Measurements from ENCODE around the gene RFC4. TPM values are rescaled to one million over a fixed set of nuclear protein-coding genes. Genes with fewer than 3 reads are reported as not detected.
A peak's percentile ranks its signal among the peaks of the same experiment; 100 is the strongest.

Gene RFC4
- total RNA-seq, 1 experiment from 2014 or later: 33.2 TPM

DNA sequence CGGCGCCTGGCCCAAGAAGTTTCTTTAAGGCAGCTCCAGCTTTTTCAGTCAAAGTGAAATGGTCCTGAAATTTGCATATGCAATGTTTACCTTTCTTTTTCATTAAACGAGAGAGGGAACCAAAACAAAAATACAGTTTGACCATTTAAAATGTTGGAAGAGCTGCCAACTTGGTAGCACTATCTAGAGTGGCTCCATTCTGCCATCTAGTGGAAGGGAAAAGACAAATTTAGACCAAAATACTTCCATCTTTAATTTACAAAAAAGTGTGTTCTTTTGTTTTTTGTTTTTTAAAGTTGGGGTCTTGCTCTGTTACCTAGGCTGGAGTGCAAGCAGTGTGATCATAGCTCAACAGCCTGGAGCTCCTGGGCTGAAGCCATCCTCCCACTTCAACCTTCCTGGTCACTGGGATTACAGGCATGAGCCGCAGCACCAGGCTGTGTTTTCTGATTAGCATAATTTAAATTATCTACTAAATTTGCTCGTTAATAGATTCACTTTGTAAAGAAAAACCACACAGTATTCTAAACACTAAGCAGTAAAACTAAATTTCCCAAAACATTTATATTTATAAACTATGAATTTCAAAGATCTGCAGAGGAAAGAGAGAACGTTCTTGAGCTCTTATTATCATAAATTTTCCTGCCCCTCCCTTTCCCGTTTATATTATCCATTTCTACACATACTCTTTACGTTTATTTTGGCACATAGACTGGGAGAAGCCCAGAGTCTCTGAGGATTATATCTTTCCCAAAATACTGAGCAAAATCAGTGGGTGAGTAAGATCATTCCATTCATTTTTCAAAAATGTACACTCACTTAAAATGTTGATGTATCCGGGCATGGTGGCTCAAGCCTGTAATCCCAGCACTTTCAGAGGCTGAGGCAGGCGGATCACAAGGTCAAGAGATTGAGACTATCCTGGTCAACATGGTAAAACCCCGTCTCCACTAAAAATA lies 15.4 kb upstream of the RFC4 start:
- CTCF ChIA-PET: interaction anchor here (0.5 to 5.9 kb wide), 40 partner anchors 9 to 903 kb away, joined by 3 to 96 read pairs (median 4); partner anchors contain the start of genes AHSG, DNAJB11 and RFC4
- H3K27ac Mint-ChIP-seq (ENCODE audit: low read depth, unreplicated experiment): no peak overlapping the region
- H3K27me3 Mint-ChIP-seq (ENCODE audit: insufficient read depth, unreplicated experiment): no peaks in the 10 kb centered on the region
- peak; percentile 78 for DNase-seq (ENCODE audit: unreplicated experiment)
- intact Hi-C loops (cut with micrococcal nuclease): loop anchor here (1.0 to 5.0 kb wide), 5 partner anchors 37 to 839 kb away; partner anchors contain the start of gene TBCCD1
- no peaks in the 10 kb centered on the region for H3K36me3 Mint-ChIP-seq (ENCODE audit: insufficient read depth, unreplicated experiment)
- H3K9me3 Mint-ChIP-seq (ENCODE audit: unreplicated experiment): no peaks in the 10 kb centered on the region
- TF ChIP-seq, protein P1, sequence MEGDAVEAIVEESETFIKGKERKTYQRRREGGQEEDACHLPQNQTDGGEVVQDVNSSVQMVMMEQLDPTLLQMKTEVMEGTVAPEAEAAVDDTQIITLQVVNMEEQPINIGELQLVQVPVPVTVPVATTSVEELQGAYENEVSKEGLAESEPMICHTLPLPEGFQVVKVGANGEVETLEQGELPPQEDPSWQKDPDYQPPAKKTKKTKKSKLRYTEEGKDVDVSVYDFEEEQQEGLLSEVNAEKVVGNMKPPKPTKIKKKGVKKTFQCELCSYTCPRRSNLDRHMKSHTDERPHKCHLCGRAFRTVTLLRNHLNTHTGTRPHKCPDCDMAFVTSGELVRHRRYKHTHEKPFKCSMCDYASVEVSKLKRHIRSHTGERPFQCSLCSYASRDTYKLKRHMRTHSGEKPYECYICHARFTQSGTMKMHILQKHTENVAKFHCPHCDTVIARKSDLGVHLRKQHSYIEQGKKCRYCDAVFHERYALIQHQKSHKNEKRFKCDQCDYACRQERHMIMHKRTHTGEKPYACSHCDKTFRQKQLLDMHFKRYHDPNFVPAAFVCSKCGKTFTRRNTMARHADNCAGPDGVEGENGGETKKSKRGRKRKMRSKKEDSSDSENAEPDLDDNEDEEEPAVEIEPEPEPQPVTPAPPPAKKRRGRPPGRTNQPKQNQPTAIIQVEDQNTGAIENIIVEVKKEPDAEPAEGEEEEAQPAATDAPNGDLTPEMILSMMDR (IDR thresholded peaks at IDR 0.05; ENCODE audit: unreplicated experiment): peak; percentile 66
- POLR2A ChIA-PET: interaction anchor here (0.6 to 1.9 kb wide), 12 partner anchors 16 to 343 kb away, joined by 3 to 14 read pairs (median 4); partner anchors contain the start of genes DNAJB11, EIF4A2, RFC4 and TBCCD1
- H3K4me3 Mint-ChIP-seq (ENCODE audit: unreplicated experiment): no peak overlapping the region
- H3K4me1 Mint-ChIP-seq (ENCODE audit: insufficient read depth, unreplicated experiment): peaks cover 19% of the 10 kb centered on the region
- BruUV-seq (replicated peaks): no TSS peak

DNA sequence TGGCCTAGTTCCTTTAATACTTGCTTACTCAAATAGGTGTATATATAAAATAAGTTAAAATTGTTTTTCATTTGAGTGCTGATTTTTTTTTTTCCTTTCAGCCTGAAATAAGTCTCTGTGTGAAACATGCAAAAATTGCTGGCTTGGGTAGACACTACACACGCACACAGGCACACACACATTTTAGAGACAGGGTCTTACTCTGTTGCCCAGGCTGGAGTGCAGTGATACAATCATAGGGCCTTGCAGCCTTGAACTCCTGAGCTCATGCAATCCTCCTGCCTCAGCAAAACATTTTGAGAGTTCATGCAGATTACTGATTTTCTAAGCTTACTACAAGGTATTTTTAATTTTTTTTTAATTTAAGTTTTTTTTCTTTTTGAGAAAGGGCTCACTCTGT lies 12.7 kb upstream of the RFC4 start:
- no TSS peak for BruUV-seq (replicated peaks)
- intact Hi-C loops (cut with micrococcal nuclease): no loop called here
- Mint-ChIP-seq H3K4me1 (ENCODE audit: insufficient read depth, unreplicated experiment) (peaks cover 8% of the 10 kb centered on the region), H3K27me3 (ENCODE audit: insufficient read depth, unreplicated experiment) (no peaks in the 10 kb centered on the region), H3K9me3 (ENCODE audit: unreplicated experiment) (no peaks in the 10 kb centered on the region), H3K4me3 (ENCODE audit: unreplicated experiment) (no peak overlapping the region), H3K27ac (ENCODE audit: low read depth, unreplicated experiment) (no peak overlapping the region), H3K36me3 (ENCODE audit: insufficient read depth, unreplicated experiment) (no peaks in the 10 kb centered on the region)
- DNase-seq (ENCODE audit: unreplicated experiment): no peak
- TF ChIP-seq, protein P1 (IDR thresholded peaks at IDR 0.05; ENCODE audit: unreplicated experiment): no peak
- ChIA-PET POLR2A (interaction anchor here (0.8 to 1.3 kb wide), 2 partner anchors 12 to 27 kb away, joined by 3 read pairs; no protein-coding TSS in a partner anchor), CTCF (interaction anchor here (0.7 to 5.9 kb wide), 3 partner anchors 21 to 246 kb away, joined by 3 to 96 read pairs (median 3); partner anchors contain the start of gene AHSG)

DNA sequence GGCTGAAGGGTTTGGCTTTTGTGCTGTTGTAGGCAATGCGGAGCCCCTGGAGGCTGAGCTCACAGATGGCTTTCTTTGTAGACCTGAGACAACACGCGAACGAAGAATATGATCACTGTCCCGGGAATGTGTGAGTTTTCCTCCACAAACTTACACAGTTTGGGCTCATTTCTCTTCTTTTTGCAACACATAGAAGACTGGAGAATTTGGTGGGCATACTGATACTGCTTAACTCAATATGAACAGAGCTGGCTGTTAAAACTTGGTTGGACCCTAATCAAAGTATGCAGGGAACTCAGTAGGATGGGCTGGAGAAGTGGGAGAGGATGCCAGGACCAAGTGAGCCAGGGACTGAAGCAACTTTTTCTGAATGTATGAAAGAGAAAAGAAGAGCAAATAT lies 12.2 kb upstream of the RFC4 start:
- Mint-ChIP-seq H3K27me3 (ENCODE audit: insufficient read depth, unreplicated experiment) (no peaks in the 10 kb centered on the region), H3K9me3 (ENCODE audit: unreplicated experiment) (no peaks in the 10 kb centered on the region), H3K4me1 (ENCODE audit: insufficient read depth, unreplicated experiment) (peaks cover 8% of the 10 kb centered on the region), H3K36me3 (ENCODE audit: insufficient read depth, unreplicated experiment) (no peaks in the 10 kb centered on the region), H3K27ac (ENCODE audit: low read depth, unreplicated experiment) (no peak overlapping the region), H3K4me3 (ENCODE audit: unreplicated experiment) (no peak overlapping the region)
- TF ChIP-seq, protein P1 (IDR thresholded peaks at IDR 0.05; ENCODE audit: unreplicated experiment): no peak
- CTCF ChIA-PET: interaction anchor here (0.6 to 5.9 kb wide), 4 partner anchors 10 to 253 kb away, joined by 3 to 96 read pairs (median 3); partner anchors contain the start of gene AHSG
- POLR2A ChIA-PET: interaction anchor here (0.8 to 1.3 kb wide), 3 partner anchors 11 to 26 kb away, joined by 3 read pairs; partner anchors contain the start of gene RFC4
- no TSS peak for BruUV-seq (replicated peaks)
- intact Hi-C loops (cut with micrococcal nuclease): no loop called here
- DNase-seq (ENCODE audit: unreplicated experiment): no peak

DNA sequence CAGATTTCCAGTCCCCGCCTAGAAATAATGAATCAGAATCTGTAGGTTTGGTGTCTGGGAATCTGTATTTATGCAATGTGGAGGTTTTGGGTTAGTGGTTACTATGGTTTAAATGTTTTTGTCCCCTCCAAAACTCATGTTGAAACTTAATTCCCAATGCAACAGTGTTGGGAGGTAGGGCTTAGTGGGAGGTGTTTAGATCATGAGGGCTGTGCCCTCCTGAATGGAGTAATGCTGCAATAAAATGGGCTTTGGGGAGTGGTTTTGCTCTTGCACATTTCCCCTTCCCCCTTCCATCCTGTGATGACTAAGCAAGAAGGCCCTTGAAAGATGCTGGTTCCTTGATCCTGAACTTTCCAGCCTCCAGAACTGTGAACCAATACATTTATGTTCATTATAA lies 9.2 kb upstream of the RFC4 start:
- intact Hi-C loops (cut with micrococcal nuclease): no loop called here
- Mint-ChIP-seq H3K4me3 (ENCODE audit: unreplicated experiment) (no peak overlapping the region), H3K27me3 (ENCODE audit: insufficient read depth, unreplicated experiment) (no peaks in the 10 kb centered on the region), H3K36me3 (ENCODE audit: insufficient read depth, unreplicated experiment) (no peaks in the 10 kb centered on the region), H3K9me3 (ENCODE audit: unreplicated experiment) (no peaks in the 10 kb centered on the region), H3K27ac (ENCODE audit: low read depth, unreplicated experiment) (peak overlapping the region; percentile 27), H3K4me1 (ENCODE audit: insufficient read depth, unreplicated experiment) (no peaks in the 10 kb centered on the region)
- DNase-seq (ENCODE audit: unreplicated experiment): peak; percentile 75
- ChIA-PET POLR2A (no interaction called here), CTCF (no interaction called here)
- BruUV-seq (replicated peaks): no TSS peak
- TF ChIP-seq, protein P1 (IDR thresholded peaks at IDR 0.05; ENCODE audit: unreplicated experiment): no peak

All from MCF 10A (cell line).